H1 (cell line): ENCODE data around the gene UROS. TPM values are rescaled to one million over a fixed set of nuclear protein-coding genes. Genes with fewer than 3 reads are reported as not detected.

Experiments
- CTCF ChIA-PET: fragments of 300-600 bp; sonication (Branson Sonifier 250); formaldehyde crosslinking; loops from one replicate; lab custom pipeline; 2021; ENCODE audit not compliant: partially characterized antibody; lab: Charles Lee
- POLR2A ChIA-PET: fragments of 300-600 bp; sonication (Branson Sonifier 250); formaldehyde crosslinking; loops from one replicate; lab custom pipeline; 2021; ENCODE audit warnings: inconsistent platforms; ENCODE audit not compliant: partially characterized antibody; lab: Charles Lee
- DNase-seq, 2 experiments: peaks; one replicate each; pipeline versions ENCODE4 v3.0.0 to v3.0.0-alpha.2; 2010 to 2022; ENCODE audit warnings: low spot score in 2 of 2, low read depth in 1 of 2, mixed read lengths in 1 of 2
- FAIRE-seq: peaks from 2 replicates; lab custom pipeline; 2011; peaks lifted over from hg19 to GRCh38; lab: Jason Lieb, UNC
- H2AFZ ChIP-seq: 2 replicates; pipeline ENCODE4 v1.8.1; 2012; ENCODE audit warnings: low read length, inconsistent platforms
- H2AK5ac ChIP-seq: 2 replicates; pipeline ENCODE4 v1.6.1; 2013; ENCODE audit warnings: low read depth, low read length
- H2BK120ac ChIP-seq: replicated peaks from 2 replicates; pipeline ENCODE3; 2013; ENCODE audit warnings: low read depth, low read length, inconsistent platforms
- H2BK12ac ChIP-seq: 2 replicates; pipeline ENCODE4 v1.6.1; 2013; ENCODE audit warnings: low read depth, low read length
- H2BK15ac ChIP-seq: 2 replicates; pipeline ENCODE4 v1.6.1; 2013; ENCODE audit warnings: low read length
- H2BK20ac ChIP-seq: 2 replicates; pipeline ENCODE4 v1.6.1; 2013; ENCODE audit warnings: low read length
- H2BK5ac ChIP-seq: 2 replicates; pipeline ENCODE4 v1.6.1; 2013; ENCODE audit warnings: low read depth, low read length
- H3K14ac ChIP-seq: 2 replicates; pipeline ENCODE4 v1.6.1; 2013; ENCODE audit warnings: inconsistent platforms; ENCODE audit not compliant: insufficient read length
- H3K18ac ChIP-seq: 2 replicates; pipeline ENCODE4 v1.6.1; 2013; ENCODE audit warnings: low read length; ENCODE audit errors: extremely low read depth
- H3K23ac ChIP-seq: 2 replicates; pipeline ENCODE4 v1.6.1; 2013; ENCODE audit warnings: inconsistent platforms; ENCODE audit not compliant: insufficient read length
- H3K23me2 ChIP-seq: 2 replicates; pipeline ENCODE4 v1.6.1; 2013; ENCODE audit warnings: low read depth, low read length
- H3K27ac ChIP-seq: 2 replicates; pipeline ENCODE4 v1.6.1; 2011; ENCODE audit warnings: low read depth, low read length, inconsistent platforms
- H3K27me3 ChIP-seq, 4 experiments: replicated peaks in 1 of 4; 1 replicate in 1 of 4; 2 replicates in 3 of 4; pipeline versions ENCODE4 v1.6.1 to v1.8.1; 2011 to 2013; ENCODE audit warnings: low read length in 3 of 4, mild to moderate bottlenecking in 3 of 4, inconsistent platforms in 2 of 4, mixed read lengths in 2 of 4, moderate library complexity in 1 of 4; ENCODE audit not compliant: control insufficient read depth in 3 of 4, insufficient read depth in 3 of 4; ENCODE audit errors: extremely low read depth in 1 of 4
- H3K36me3 ChIP-seq, 4 experiments: 2 replicates each; pipeline versions ENCODE4 v1.6.1 to v1.8.1; 2011 to 2013; ENCODE audit warnings: mild to moderate bottlenecking in 4 of 4, low read length in 3 of 4, moderate library complexity in 2 of 4, control low read depth in 1 of 4, inconsistent platforms in 1 of 4; ENCODE audit not compliant: insufficient read depth in 4 of 4, control insufficient read depth in 2 of 4
- H3K4ac ChIP-seq: replicated peaks from 2 replicates; pipeline ENCODE3; 2013; ENCODE audit warnings: low read length, low read depth, mixed read lengths, inconsistent platforms; ENCODE audit not compliant: insufficient read length
- H3K4me1 ChIP-seq, 4 experiments: replicated peaks in 1 of 4; 1 replicate in 1 of 4; 2 replicates in 3 of 4; pipeline versions ENCODE4 v1.6.1 to v1.8.1; 2011 to 2013; ENCODE audit warnings: low read length in 3 of 4, inconsistent platforms in 2 of 4, mixed read lengths in 1 of 4; ENCODE audit not compliant: insufficient read depth in 4 of 4, control insufficient read depth in 3 of 4
- H3K4me2 ChIP-seq, 2 experiments: 2 replicates each; pipeline versions ENCODE4 v1.6.1 to v1.8.1; 2011 to 2013; ENCODE audit warnings: low read depth in 2 of 2, low read length in 2 of 2, control low read depth in 1 of 2, inconsistent platforms in 1 of 2, mild to moderate bottlenecking in 1 of 2; ENCODE audit not compliant: insufficient read depth in 1 of 2
- H3K4me3 ChIP-seq, 4 experiments: fragments of 200-600, 300-600 bp in 1 of 4; sonication (generic), shearing (Covaris generic), sonication (Bioruptor Twin) in 1 of 4; 2 replicates each; pipeline versions ENCODE4 v1.5.1 to v1.8.1; 2011 to 2016; ENCODE audit warnings: low read length in 4 of 4, low read depth in 3 of 4, control low read depth in 2 of 4, inconsistent platforms in 2 of 4, mild to moderate bottlenecking in 2 of 4, mixed read lengths in 1 of 4, moderate library complexity in 1 of 4; ENCODE audit not compliant: insufficient read depth in 2 of 4; ENCODE audit errors: extremely low read depth in 1 of 4
- H3K56ac ChIP-seq: replicated peaks from 2 replicates; pipeline ENCODE3; 2013; ENCODE audit warnings: low read depth, mild to moderate bottlenecking, mixed read lengths, low read length, inconsistent platforms; ENCODE audit not compliant: insufficient read length
- H3K79me1 ChIP-seq: 2 replicates; pipeline ENCODE4 v1.6.1; 2013; ENCODE audit warnings: low read depth, low read length, control low read depth
- H3K79me2 ChIP-seq, 2 experiments: 2 replicates each; pipeline versions ENCODE4 v1.6.1 to v1.8.1; 2012 to 2013; ENCODE audit warnings: low read length in 2 of 2, mild to moderate bottlenecking in 2 of 2, inconsistent platforms in 1 of 2; ENCODE audit not compliant: insufficient read depth in 2 of 2, control insufficient read depth in 1 of 2
- H3K9ac ChIP-seq, 4 experiments: replicated peaks in 1 of 4; 1 replicate in 1 of 4; 2 replicates in 3 of 4; pipeline versions ENCODE4 v1.6.1 to v1.8.1; 2011 to 2013; ENCODE audit warnings: low read depth in 3 of 4, low read length in 3 of 4, control low read depth in 2 of 4, mild to moderate bottlenecking in 2 of 4, moderate library complexity in 2 of 4, inconsistent platforms in 1 of 4; ENCODE audit errors: extremely low read depth in 1 of 4
- H3K9me3 ChIP-seq, 2 experiments: 2 replicates each; pipeline versions ENCODE4 v1.6.1 to v1.8.1; 2012 to 2013; ENCODE audit warnings: mild to moderate bottlenecking in 2 of 2, moderate library complexity in 2 of 2, control low read depth in 1 of 2, inconsistent platforms in 1 of 2, low read depth in 1 of 2, low read length in 1 of 2, mixed read lengths in 1 of 2; ENCODE audit not compliant: insufficient read depth in 2 of 2
- H4K20me1 ChIP-seq, 2 experiments: replicated peaks in 1 of 2; 2 replicates each; pipeline versions ENCODE3 to v1.8.1; 2011 to 2013; ENCODE audit warnings: inconsistent platforms in 2 of 2, low read length in 2 of 2, mild to moderate bottlenecking in 1 of 2; ENCODE audit not compliant: insufficient read depth in 2 of 2, control insufficient read depth in 1 of 2
- H4K5ac ChIP-seq: 2 replicates; pipeline ENCODE4 v1.6.1; 2013; ENCODE audit warnings: low read length, low read depth, mixed read lengths, inconsistent platforms; ENCODE audit not compliant: insufficient read length
- H4K8ac ChIP-seq: 2 replicates; pipeline ENCODE4 v1.8.0; 2013; ENCODE audit warnings: mild to moderate bottlenecking, moderate library complexity, low read length, inconsistent platforms; ENCODE audit not compliant: insufficient read depth; ENCODE audit errors: extremely low read depth
- H4K91ac ChIP-seq: replicated peaks from 2 replicates; pipeline ENCODE3; 2013; ENCODE audit warnings: low read length, mixed read lengths, inconsistent platforms; ENCODE audit not compliant: insufficient read length
- RAD21 ChIP-seq, 2 experiments: IDR thresholded peaks in 1 of 2; conservative IDR thresholded peaks in 1 of 2; 2 replicates each; pipeline ENCODE4 v1.6.1; 2011; ENCODE audit warnings: low read depth in 2 of 2, low read length in 2 of 2, improper control_type of control experiment in 1 of 2, inconsistent platforms in 1 of 2, mild to moderate bottlenecking in 1 of 2, moderate library complexity in 1 of 2
- RFX5 ChIP-seq: IDR thresholded peaks from 2 replicates; pipeline ENCODE4 v1.6.1; 2011; ENCODE audit warnings: low read depth, low read length, improper control_type of control experiment, borderline replicate concordance
- SIX5 ChIP-seq: IDR thresholded peaks from 2 replicates; pipeline ENCODE4 v1.6.1; 2011; ENCODE audit warnings: mild to moderate bottlenecking, low read depth, low read length
- SRF ChIP-seq: IDR thresholded peaks from 2 replicates; pipeline ENCODE4 v1.6.1; 2011; ENCODE audit warnings: mild to moderate bottlenecking, low read depth, low read length, moderate library complexity
- SUZ12 ChIP-seq: fragments of 200-600 bp; sonication (generic); IDR thresholded peaks from 2 replicates; pipeline ENCODE4 v1.6.1; 2012; ENCODE audit warnings: mild to moderate bottlenecking, inconsistent platforms, low read length, moderate library complexity, mixed read lengths
- WGBS, 2 experiments: shearing (Covaris generic) in 1 of 2; methylation state at CpG; one replicate each; pipeline versions ENCODE4 v1.1.6 to v1.1.7; 2013 to 2015; ENCODE audit warnings: low lambda C conversion rate in 2 of 2, mixed read lengths in 2 of 2, inconsistent platforms in 1 of 2, low coverage in 1 of 2, missing lambda C conversion rate in 1 of 2; ENCODE audit not compliant: insufficient replicate concordance in 2 of 2, insufficient coverage in 1 of 2, insufficient read length in 1 of 2; ENCODE audit errors: extremely low coverage in 1 of 2, missing lambda C conversion rate in 1 of 2; 5-methylcytosine and 5-hydroxymethylcytosine counted together
- polyA plus RNA-seq, 7 experiments: library from polyadenylated mRNA; depleted of rRNA in 3 of 7; stranded (reverse) in 5 of 7; unstranded in 2 of 7; fragments of >200 nt in 5 of 7; fragments of 200-250 nt in 2 of 7; gene quantifications; 1 replicate in 5 of 7; 2 replicates in 1 of 7; 4 replicates in 1 of 7; pipeline versions ENCODE4 v1.2.1 to v1.2.3, GENCODE V29; 2011 to 2013; ENCODE audit warnings: missing spikeins in 2 of 7, mixed read lengths in 2 of 7
- total RNA-seq: library from RNA; stranded (reverse); fragmentation: NEBNext Ultra II Directional; extraction: Animal tissue kit (Norgen Biotek cat#: 25700); gene quantifications from 2 replicates; pipeline ENCODE4 v1.2.1, GENCODE V29; 2021
- TF ChIP-seq, protein P1 (sequence below), 3 experiments: IDR thresholded peaks; 1 replicate in 2 of 3; 2 replicates in 1 of 3; pipeline versions ENCODE4 v1.5.1 to v1.6.1; 2011; ENCODE audit warnings: low read length in 3 of 3, mild to moderate bottlenecking in 3 of 3, inconsistent platforms in 2 of 3, low read depth in 1 of 3, moderate library complexity in 1 of 3; ENCODE audit not compliant: insufficient read depth in 1 of 3; ENCODE audit errors: control extremely low read depth in 1 of 3

The UROS gene
- total and polyA plus RNA-seq, 2 of the 8 experiments (the other 6 are each of a cell fraction or from before 2014, with no cell fraction given) = 45.6 to 58.0 TPM

GRCh38 chr10:125868372-125868975, 45.4 kb upstream of the UROS start:
- Histone ChIP-seq H3K36me3 (peaks cover 0 to 7% (median 2%) of the 10 kb centered on the region in 4 experiments; a peak in 4 of 8 replicates), H4K91ac (no peak overlapping the region), H3K9ac (no peak overlapping the region), H2BK20ac (no peak overlapping the region), H3K23me2 (no peaks in the 10 kb centered on the region), H2BK5ac (no peak overlapping the region), H3K18ac (no peak overlapping the region), H3K56ac (no peak overlapping the region), H3K27me3 (no peaks in the 10 kb centered on the region)
- no peak for DNase-seq
- POLR2A ChIA-PET = interaction anchor here (0.7 kb wide), 1 partner anchor 1399 kb away, joined by 5 read pairs; no protein-coding TSS in a partner anchor
- WGBS, 2 experiments = 61% methylated on average over 7 of the region's 7 CpGs; no CpG with 5 or more reads in 1 of the 2 experiments
- no peak for TF ChIP-seq SRF
- TF ChIP-seq SIX5 = no peak
- TF ChIP-seq, protein P1, sequence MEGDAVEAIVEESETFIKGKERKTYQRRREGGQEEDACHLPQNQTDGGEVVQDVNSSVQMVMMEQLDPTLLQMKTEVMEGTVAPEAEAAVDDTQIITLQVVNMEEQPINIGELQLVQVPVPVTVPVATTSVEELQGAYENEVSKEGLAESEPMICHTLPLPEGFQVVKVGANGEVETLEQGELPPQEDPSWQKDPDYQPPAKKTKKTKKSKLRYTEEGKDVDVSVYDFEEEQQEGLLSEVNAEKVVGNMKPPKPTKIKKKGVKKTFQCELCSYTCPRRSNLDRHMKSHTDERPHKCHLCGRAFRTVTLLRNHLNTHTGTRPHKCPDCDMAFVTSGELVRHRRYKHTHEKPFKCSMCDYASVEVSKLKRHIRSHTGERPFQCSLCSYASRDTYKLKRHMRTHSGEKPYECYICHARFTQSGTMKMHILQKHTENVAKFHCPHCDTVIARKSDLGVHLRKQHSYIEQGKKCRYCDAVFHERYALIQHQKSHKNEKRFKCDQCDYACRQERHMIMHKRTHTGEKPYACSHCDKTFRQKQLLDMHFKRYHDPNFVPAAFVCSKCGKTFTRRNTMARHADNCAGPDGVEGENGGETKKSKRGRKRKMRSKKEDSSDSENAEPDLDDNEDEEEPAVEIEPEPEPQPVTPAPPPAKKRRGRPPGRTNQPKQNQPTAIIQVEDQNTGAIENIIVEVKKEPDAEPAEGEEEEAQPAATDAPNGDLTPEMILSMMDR (IDR thresholded peaks at IDR 0.05; ENCODE audit: control extremely low read depth in 1 of 3, insufficient read depth in 1 of 3, low read depth in 1 of 3, low read length in 3 of 3) = peak in 2 of 3 experiments; percentile 53 to 85; a peak in 3 of 4 replicates
- TF ChIP-seq RFX5 = no peak
- TF ChIP-seq RAD21 (IDR thresholded peaks at IDR 0.05 in 1 of 2, conservative IDR thresholded peaks at IDR 0.05 in 1 of 2; ENCODE audit: low read depth in 2 of 2, low read length in 2 of 2) = peak; percentile 86 to 88
- no peak for TF ChIP-seq SUZ12
- TF ChIP-seq, all 59 proteins: peak for 2
- Histone ChIP-seq H3K27ac (no peak overlapping the region), H2BK12ac (no peak overlapping the region), H3K14ac (no peak overlapping the region), H2BK15ac (no peak overlapping the region), H3K4ac (no peak overlapping the region), H2AK5ac (no peak overlapping the region), H3K4me3 (no peak overlapping the region), H3K9me3 (no peaks in the 10 kb centered on the region), H2BK120ac (no peak overlapping the region), H4K20me1 (peaks cover 0 to 2% of the 10 kb centered on the region in 2 experiments), H4K5ac (no peak overlapping the region), H3K4me1 (no peaks in the 10 kb centered on the region), H3K79me1 (no peaks in the 10 kb centered on the region), H3K79me2 (no peaks in the 10 kb centered on the region), H3K4me2 (no peak overlapping the region), H3K23ac (no peak overlapping the region), H4K8ac (no peak overlapping the region), H2AFZ (no peak overlapping the region)
- CTCF ChIA-PET = interaction anchor here (0.6 to 4.3 kb wide), 31 partner anchors 10 to 1131 kb away, joined by 3 to 30 read pairs (median 3); no protein-coding TSS in a partner anchor
- peak; percentile 82 for FAIRE-seq
